Peyer's patch (tissue), 4 donors: ENCODE measurements around the gene MTG2.

ENCODE experiments used
- POLR2A ChIP-seq, 2 donors: fragments of 450-650 bp; IDR thresholded peaks; one replicate each; pipeline ENCODE4 v1.5.1; 2017; ENCODE audit warnings: antibody characterized with exemption in 2 of 2, mild to moderate bottlenecking in 2 of 2, moderate library complexity in 2 of 2
- TF ChIP-seq, protein P1 (sequence below), 6 experiments: fragments of 450-650 bp in 4 of 6; fragments of 200-600 bp in 2 of 6; sonication (generic) in 1 of 6; IDR thresholded peaks; one replicate each; pipeline ENCODE4 v1.5.1; 2017 to 2019; ENCODE audit warnings: antibody characterized with exemption in 6 of 6, mild to moderate bottlenecking in 3 of 6, moderate library complexity in 1 of 6

DNA sequence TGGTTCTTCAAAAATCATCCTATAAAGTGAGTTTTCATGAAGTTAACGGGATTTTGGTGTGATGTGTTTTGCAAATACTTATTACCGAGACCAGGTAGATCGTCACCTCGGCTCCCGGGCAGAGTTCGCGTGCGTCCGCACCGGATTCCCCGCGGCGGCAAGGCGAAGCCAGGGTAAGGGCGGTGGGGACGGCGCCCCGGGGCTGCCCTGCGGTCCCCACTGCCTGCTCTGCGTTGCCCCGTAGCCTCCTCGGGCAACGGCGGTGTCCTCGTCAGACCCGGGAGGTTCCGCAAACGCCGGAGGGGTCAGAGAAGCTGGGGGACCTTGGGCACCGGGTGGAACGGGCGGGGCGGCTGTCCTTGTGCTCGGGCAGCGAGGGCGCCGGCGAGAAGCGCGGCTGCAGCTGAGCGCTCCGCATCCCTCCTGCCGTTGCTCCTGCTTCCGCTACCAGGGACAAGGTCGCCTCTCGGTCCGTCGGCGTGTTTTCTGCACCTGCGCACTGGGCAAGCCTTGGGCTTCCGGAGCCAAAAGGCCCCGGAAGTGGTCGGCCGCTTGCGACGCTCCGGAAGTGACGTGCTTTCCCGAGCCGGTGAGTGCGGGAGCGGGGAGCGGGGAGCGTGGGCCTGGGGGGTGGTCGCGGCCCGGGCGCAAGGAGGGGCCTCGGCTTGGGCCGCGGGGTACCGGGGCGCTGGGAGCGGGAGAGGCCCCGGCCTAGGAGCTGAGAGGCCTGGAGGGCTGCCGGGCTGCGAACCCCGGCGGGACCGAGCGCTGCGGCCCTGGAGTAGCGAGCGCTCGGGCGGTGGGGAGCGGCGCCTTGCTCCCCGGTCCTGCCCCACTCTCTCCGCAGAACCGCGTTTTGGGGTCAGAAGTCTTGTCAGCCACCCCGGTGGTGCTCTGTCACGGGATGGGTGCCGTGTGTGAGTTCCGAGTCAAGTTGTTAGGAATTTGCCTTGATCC lies at the start of gene MTG2:
- TF ChIP-seq, protein P1, sequence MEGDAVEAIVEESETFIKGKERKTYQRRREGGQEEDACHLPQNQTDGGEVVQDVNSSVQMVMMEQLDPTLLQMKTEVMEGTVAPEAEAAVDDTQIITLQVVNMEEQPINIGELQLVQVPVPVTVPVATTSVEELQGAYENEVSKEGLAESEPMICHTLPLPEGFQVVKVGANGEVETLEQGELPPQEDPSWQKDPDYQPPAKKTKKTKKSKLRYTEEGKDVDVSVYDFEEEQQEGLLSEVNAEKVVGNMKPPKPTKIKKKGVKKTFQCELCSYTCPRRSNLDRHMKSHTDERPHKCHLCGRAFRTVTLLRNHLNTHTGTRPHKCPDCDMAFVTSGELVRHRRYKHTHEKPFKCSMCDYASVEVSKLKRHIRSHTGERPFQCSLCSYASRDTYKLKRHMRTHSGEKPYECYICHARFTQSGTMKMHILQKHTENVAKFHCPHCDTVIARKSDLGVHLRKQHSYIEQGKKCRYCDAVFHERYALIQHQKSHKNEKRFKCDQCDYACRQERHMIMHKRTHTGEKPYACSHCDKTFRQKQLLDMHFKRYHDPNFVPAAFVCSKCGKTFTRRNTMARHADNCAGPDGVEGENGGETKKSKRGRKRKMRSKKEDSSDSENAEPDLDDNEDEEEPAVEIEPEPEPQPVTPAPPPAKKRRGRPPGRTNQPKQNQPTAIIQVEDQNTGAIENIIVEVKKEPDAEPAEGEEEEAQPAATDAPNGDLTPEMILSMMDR (IDR thresholded peaks at IDR 0.05), result peak in 3 of 6 experiments; percentile 1 to 30 (median 12)
- peak; percentile 88 to 92 for TF ChIP-seq POLR2A (IDR thresholded peaks at IDR 0.05)
